Umbilical cord (tissue), 1 donor: ENCODE data around the gene TMPRSS6. TPM values are rescaled to one million over a fixed set of nuclear protein-coding genes. Genes with fewer than 3 reads are reported as not detected.

Source experiments
- total RNA-seq: library from RNA; depleted of rRNA; stranded (reverse); fragments of >200 nt; gene quantifications from one replicate; pipeline ENCODE4 v1.2.3, GENCODE V29; 2014; ENCODE audit warnings: low replicate concordance; ENCODE audit not compliant: insufficient read depth

Gene TMPRSS6
- total RNA-seq, 1 donor from 2014 or later: not detected

Other genes with a start within 250 kb of the TMPRSS6 start
- gene NCF4, start 248.7 kb downstream of the TMPRSS6 start, total RNA-seq: 13.5 TPM
- gene CSF2RB, start 196.1 kb downstream of the TMPRSS6 start, total RNA-seq: 8.7 TPM
- gene TST, start 90.3 kb downstream of the TMPRSS6 start, total RNA-seq: 12.5 TPM
- 60.2 TPM for gene MPST, start 90.0 kb downstream of the TMPRSS6 start, total RNA-seq
- gene KCTD17, start 58.0 kb downstream of the TMPRSS6 start, total RNA-seq: 19.0 TPM
- gene IL2RB, start 40.2 kb upstream of the TMPRSS6 start, total RNA-seq: not detected
- 13.0 TPM for gene C1QTNF6, start 78.5 kb upstream of the TMPRSS6 start, total RNA-seq
- 1.7 TPM for gene SSTR3, start 102.8 kb upstream of the TMPRSS6 start, total RNA-seq
- 17.3 TPM for gene RAC2, start 134.6 kb upstream of the TMPRSS6 start, total RNA-seq
- 44.8 TPM for gene CYTH4, start 172.8 kb upstream of the TMPRSS6 start, total RNA-seq